Breast epithelium (tissue), 4 donors: ENCODE measurements around the gene EFNA5. TPM values are rescaled to one million over a fixed set of nuclear protein-coding genes. Genes with fewer than 3 reads are reported as not detected.

Experiments
- DNase-seq, 2 donors: peaks; one replicate each; pipeline ENCODE4 v3.0.0-alpha.2; 2019; ENCODE audit warnings: low spot score in 2 of 2
- H3K27ac ChIP-seq, 2 donors: fragments of 200-600 bp; sonication (generic) in 1 of 2; one replicate each; pipeline ENCODE4 v1.5.1; 2016 to 2019; ENCODE audit warnings: mild to moderate bottlenecking in 1 of 2
- H3K27me3 ChIP-seq, 2 donors: fragments of 200-600 bp; sonication (generic) in 1 of 2; one replicate each; pipeline versions ENCODE4 v1.5.1 to v1.6.0; 2017 to 2019; ENCODE audit warnings: control low read depth in 1 of 2, mild to moderate bottlenecking in 1 of 2
- H3K36me3 ChIP-seq: fragments of 200-600 bp; one replicate; pipeline ENCODE4 v1.5.1; 2019
- H3K4me1 ChIP-seq, 2 donors: fragments of 200-600 bp; sonication (generic); one replicate each; pipeline ENCODE4 v1.5.1; 2016 to 2019; ENCODE audit warnings: control low read depth in 1 of 2
- H3K4me3 ChIP-seq, 3 donors: fragments of 200-600 bp; sonication (generic); 1 replicate in 2 of 3; 2 replicates in 1 of 3; pipeline ENCODE4 v1.5.1; 2016 to 2019; ENCODE audit warnings: mild to moderate bottlenecking in 3 of 3, moderate library complexity in 2 of 3
- H3K9me3 ChIP-seq, 2 donors: fragments of 200-600 bp; sonication (generic) in 1 of 2; one replicate each; pipeline ENCODE4 v1.5.1; 2016 to 2019; ENCODE audit warnings: control low read depth in 1 of 2
- CTCF ChIP-seq, 3 donors: fragments of 450-650 bp; IDR thresholded peaks; one replicate each; pipeline ENCODE4 v1.5.1; 2016 to 2017; ENCODE audit warnings: antibody characterized with exemption in 3 of 3, mild to moderate bottlenecking in 3 of 3, moderate library complexity in 3 of 3
- POLR2A ChIP-seq: fragments of 450-650 bp; IDR thresholded peaks from one replicate; pipeline ENCODE4 v1.6.1; 2016; ENCODE audit warnings: antibody characterized with exemption, mild to moderate bottlenecking, moderate library complexity
- POLR2AphosphoS5 ChIP-seq, 3 donors: sonication (generic); formaldehyde crosslinking; IDR thresholded peaks; one replicate each; pipeline ENCODE4 v1.6.1; 2017; ENCODE audit warnings: antibody characterized with exemption in 3 of 3
- intact Hi-C: fragments of 100-400 bp; cut with DNase I; formaldehyde crosslinking; loops from one replicate; pipeline ENCODE4 v1.15.1; 2023; ENCODE audit warnings: low total_unique reads
- total RNA-seq, 3 donors: library from RNA; depleted of rRNA; stranded (reverse); fragments of >200 nt; gene quantifications; one replicate each; pipeline ENCODE4 v1.1.0, GENCODE V29; 2016

EFNA5 gene
- total RNA-seq, 3 donors from 2014 or later = 12.1 to 34.2 (median 12.3) TPM

GRCh38 chr5:107331882-107332281 lies 338.9 kb downstream of the EFNA5 start:
- H3K9me3 ChIP-seq = no peaks in the 10 kb centered on the region
- intact Hi-C loops = no loop called here
- no peak for TF ChIP-seq CTCF (IDR thresholded peaks at IDR 0.05)
- peak in 1 of 3 donors; percentile 24 for TF ChIP-seq POLR2AphosphoS5 (IDR thresholded peaks at IDR 0.05)

GRCh38 chr5:107331312-107331711 lies 339.4 kb downstream of the EFNA5 start:
- no peaks in the 10 kb centered on the region for H3K9me3 ChIP-seq
- no peak for TF ChIP-seq POLR2A
- no peak for TF ChIP-seq POLR2AphosphoS5 (IDR thresholded peaks at IDR 0.05)
- TF ChIP-seq CTCF (IDR thresholded peaks at IDR 0.05) = no peak
- peak overlapping the region; percentile 75 to 78 for H3K27ac ChIP-seq
- H3K36me3 ChIP-seq = no peaks in the 10 kb centered on the region
- no peak overlapping the region for H3K4me3 ChIP-seq
- no peaks in the 10 kb centered on the region for H3K4me1 ChIP-seq
- H3K27me3 ChIP-seq = no peaks in the 10 kb centered on the region
- intact Hi-C loops = no loop called here
- DNase-seq = no peak

More at GRCh38 chr5:107331882-107332281, 338.9 kb downstream of the EFNA5 start:
- no peak for DNase-seq
- Histone ChIP-seq H3K4me1 (no peaks in the 10 kb centered on the region), H3K27me3 (no peaks in the 10 kb centered on the region), H3K27ac (peak overlapping the region; percentile 75 to 78), H3K36me3 (no peaks in the 10 kb centered on the region), H3K4me3 (no peak overlapping the region)

GRCh38 chr5:107330903-107331302 lies 339.8 kb downstream of the EFNA5 start:
- H3K9me3 ChIP-seq = no peaks in the 10 kb centered on the region
- no peaks in the 10 kb centered on the region for H3K27me3 ChIP-seq
- H3K4me1 ChIP-seq = no peaks in the 10 kb centered on the region
- DNase-seq = no peak
- no peaks in the 10 kb centered on the region for H3K36me3 ChIP-seq
- H3K4me3 ChIP-seq = no peak overlapping the region
- H3K27ac ChIP-seq = peak overlapping the region in 1 of 2 donors; percentile 78
- intact Hi-C loops = no loop called here
- TF ChIP-seq POLR2A = no peak
- TF ChIP-seq CTCF (IDR thresholded peaks at IDR 0.05) = no peak
- TF ChIP-seq POLR2AphosphoS5 (IDR thresholded peaks at IDR 0.05) = no peak

- H3K9me3 ChIP-seq = no peaks in the 10 kb centered on the region
- H3K27ac ChIP-seq = peak overlapping the region in 1 of 2 donors; percentile 78
- no peaks in the 10 kb centered on the region for H3K36me3 ChIP-seq
- no peaks in the 10 kb centered on the region for H3K4me1 ChIP-seq
- TF ChIP-seq CTCF (IDR thresholded peaks at IDR 0.05) (no peak), POLR2AphosphoS5 (IDR thresholded peaks at IDR 0.05) (no peak), POLR2A (no peak)
- no peak for DNase-seq
- no peaks in the 10 kb centered on the region for H3K27me3 ChIP-seq
- intact Hi-C loops = no loop called here
- no peak overlapping the region for H3K4me3 ChIP-seq
Observed at GRCh38 chr5:107329850-107330249, 340.9 kb downstream of the EFNA5 start.
